ENCODE results near the gene CX3CR1. TPM values are rescaled to one million over a fixed set of nuclear protein-coding genes. Genes with fewer than 3 reads are reported as not detected.

CX3CR1 gene
- total RNA-seq, 1 donor from 2014 or later = not detected

DNA sequence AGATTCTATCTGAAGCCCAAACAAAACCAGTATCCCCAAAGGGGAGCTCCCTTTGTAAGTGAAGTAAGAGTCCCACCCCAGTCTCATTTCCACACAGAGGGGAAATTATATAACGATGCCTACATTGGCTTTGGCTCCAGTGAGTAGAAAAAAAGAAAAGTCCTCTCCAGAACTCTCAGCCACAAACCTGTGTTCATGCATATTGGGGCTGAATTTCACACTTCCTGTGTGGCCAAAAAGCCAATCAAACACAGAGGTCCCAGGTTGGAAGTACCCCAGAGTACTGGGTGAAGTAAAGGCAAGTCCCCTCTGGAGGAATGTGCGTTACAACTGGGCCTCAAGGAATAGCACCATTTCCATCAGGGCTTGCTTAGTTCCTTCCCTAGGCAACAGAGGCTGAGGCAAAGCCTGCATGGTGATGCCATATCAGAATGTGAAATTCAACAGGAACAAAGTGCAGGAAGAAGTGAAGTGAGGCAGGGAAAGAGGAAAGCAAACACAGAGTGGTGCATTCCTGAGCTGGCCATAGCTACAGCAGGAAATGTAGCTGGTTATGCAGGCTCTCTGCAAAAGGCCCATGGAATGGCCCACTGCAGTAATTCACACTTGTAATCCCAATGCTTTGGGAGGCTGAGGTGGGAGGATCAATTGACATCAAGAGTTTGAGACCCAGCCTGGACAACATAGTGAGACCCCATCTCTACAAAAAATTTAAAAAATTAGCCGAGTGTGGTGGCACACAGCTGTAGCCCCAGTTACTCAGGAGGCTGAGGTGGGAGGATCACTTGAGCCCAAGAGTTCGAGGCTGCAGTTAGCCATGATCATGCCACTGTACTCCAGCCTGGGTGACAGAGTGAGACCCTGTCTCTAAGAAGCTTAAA, 16.6 kb upstream of the CX3CR1 start:
- TF ChIP-seq, protein P1, sequence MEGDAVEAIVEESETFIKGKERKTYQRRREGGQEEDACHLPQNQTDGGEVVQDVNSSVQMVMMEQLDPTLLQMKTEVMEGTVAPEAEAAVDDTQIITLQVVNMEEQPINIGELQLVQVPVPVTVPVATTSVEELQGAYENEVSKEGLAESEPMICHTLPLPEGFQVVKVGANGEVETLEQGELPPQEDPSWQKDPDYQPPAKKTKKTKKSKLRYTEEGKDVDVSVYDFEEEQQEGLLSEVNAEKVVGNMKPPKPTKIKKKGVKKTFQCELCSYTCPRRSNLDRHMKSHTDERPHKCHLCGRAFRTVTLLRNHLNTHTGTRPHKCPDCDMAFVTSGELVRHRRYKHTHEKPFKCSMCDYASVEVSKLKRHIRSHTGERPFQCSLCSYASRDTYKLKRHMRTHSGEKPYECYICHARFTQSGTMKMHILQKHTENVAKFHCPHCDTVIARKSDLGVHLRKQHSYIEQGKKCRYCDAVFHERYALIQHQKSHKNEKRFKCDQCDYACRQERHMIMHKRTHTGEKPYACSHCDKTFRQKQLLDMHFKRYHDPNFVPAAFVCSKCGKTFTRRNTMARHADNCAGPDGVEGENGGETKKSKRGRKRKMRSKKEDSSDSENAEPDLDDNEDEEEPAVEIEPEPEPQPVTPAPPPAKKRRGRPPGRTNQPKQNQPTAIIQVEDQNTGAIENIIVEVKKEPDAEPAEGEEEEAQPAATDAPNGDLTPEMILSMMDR (IDR thresholded peaks at IDR 0.05) = no peak
- TF ChIP-seq EZH2phosphoT487 (IDR thresholded peaks at IDR 0.05) (no peak), EZH2 (IDR thresholded peaks at IDR 0.05) (no peak)
- H3K4me3 Mint-ChIP-seq = peak overlapping the region; percentile 70
- Histone ChIP-seq H3K4me1 (no peaks in the 10 kb centered on the region), H4K20me1 (ENCODE audit: low read depth) (no peaks in the 10 kb centered on the region), H3K36me3 (no peaks in the 10 kb centered on the region), H3F3A (ENCODE audit: low read depth) (no peaks in the 10 kb centered on the region), H3K9me3 (ENCODE audit: low read depth) (no peaks in the 10 kb centered on the region), H3K79me2 (ENCODE audit: low read depth) (no peaks in the 10 kb centered on the region), H3K4me3 (no peak overlapping the region), H3K9ac (no peak overlapping the region), H3K4me2 (no peak overlapping the region), H3K27ac (no peak overlapping the region), H3K27me3 (no peaks in the 10 kb centered on the region), H2AFZ (replicated peaks) (no peak overlapping the region)
- H3K27ac Mint-ChIP-seq = no peak overlapping the region
- H3K4me1 Mint-ChIP-seq = peaks cover 10% of the 10 kb centered on the region
- no peak for DNase-seq (ENCODE audit: low spot score)
- peaks cover 8% of the 10 kb centered on the region for H3K27me3 Mint-ChIP-seq (ENCODE audit: insufficient read depth, low read depth)
- peaks cover 25% of the 10 kb centered on the region for H3K9me3 Mint-ChIP-seq
- no peaks in the 10 kb centered on the region for H3K36me3 Mint-ChIP-seq

- no peak for DNase-seq (ENCODE audit: low spot score)
Observed at GRCh38 chr3:39295184-39295775, 15.4 kb upstream of the CX3CR1 start.

GRCh38 chr3:39294446-39295183, 14.8 kb upstream of the CX3CR1 start:
- Mint-ChIP-seq H3K4me1 (peaks cover 10% of the 10 kb centered on the region), H3K36me3 (no peaks in the 10 kb centered on the region), H3K27me3 (ENCODE audit: insufficient read depth, low read depth) (peaks cover 8% of the 10 kb centered on the region), H3K4me3 (no peak overlapping the region), H3K9me3 (peaks cover 17% of the 10 kb centered on the region), H3K27ac (no peak overlapping the region)
- Histone ChIP-seq H3K9ac (no peak overlapping the region), H3K27ac (no peak overlapping the region), H3K9me3 (ENCODE audit: low read depth) (no peaks in the 10 kb centered on the region), H3K4me3 (no peak overlapping the region), H3K4me1 (no peaks in the 10 kb centered on the region), H4K20me1 (ENCODE audit: low read depth) (no peaks in the 10 kb centered on the region), H3K36me3 (no peaks in the 10 kb centered on the region), H3K4me2 (no peak overlapping the region), H3K27me3 (no peaks in the 10 kb centered on the region), H3F3A (ENCODE audit: low read depth) (no peaks in the 10 kb centered on the region), H2AFZ (replicated peaks) (no peak overlapping the region), H3K79me2 (ENCODE audit: low read depth) (no peaks in the 10 kb centered on the region)
- no peak for DNase-seq (ENCODE audit: low spot score)
- no peak for TF ChIP-seq EZH2 (IDR thresholded peaks at IDR 0.05)
- TF ChIP-seq, protein P1 (IDR thresholded peaks at IDR 0.05) = no peak
- TF ChIP-seq EZH2phosphoT487 (IDR thresholded peaks at IDR 0.05) = no peak

More at GRCh38 chr3:39295184-39295775, 15.4 kb upstream of the CX3CR1 start:
- Mint-ChIP-seq H3K36me3 (no peaks in the 10 kb centered on the region), H3K4me1 (peaks cover 10% of the 10 kb centered on the region), H3K4me3 (no peak overlapping the region), H3K27ac (no peak overlapping the region), H3K27me3 (ENCODE audit: insufficient read depth, low read depth) (peaks cover 8% of the 10 kb centered on the region), H3K9me3 (peaks cover 23% of the 10 kb centered on the region)
- TF ChIP-seq, protein P1 (IDR thresholded peaks at IDR 0.05) = no peak
- TF ChIP-seq EZH2 (IDR thresholded peaks at IDR 0.05) (no peak), EZH2phosphoT487 (IDR thresholded peaks at IDR 0.05) (no peak)
- Histone ChIP-seq H3K9me3 (ENCODE audit: low read depth) (no peaks in the 10 kb centered on the region), H3K79me2 (ENCODE audit: low read depth) (no peaks in the 10 kb centered on the region), H3K9ac (no peak overlapping the region), H4K20me1 (ENCODE audit: low read depth) (no peaks in the 10 kb centered on the region), H3K36me3 (no peaks in the 10 kb centered on the region), H3K4me3 (no peak overlapping the region), H3K27me3 (no peaks in the 10 kb centered on the region), H3F3A (ENCODE audit: low read depth) (no peaks in the 10 kb centered on the region), H3K4me2 (no peak overlapping the region), H2AFZ (replicated peaks) (no peak overlapping the region), H3K27ac (no peak overlapping the region), H3K4me1 (no peaks in the 10 kb centered on the region)

Data from neural progenitor cell (in vitro differentiated cells).